Measurements from ENCODE around the gene PRKCB.

PRKCB gene

DNA sequence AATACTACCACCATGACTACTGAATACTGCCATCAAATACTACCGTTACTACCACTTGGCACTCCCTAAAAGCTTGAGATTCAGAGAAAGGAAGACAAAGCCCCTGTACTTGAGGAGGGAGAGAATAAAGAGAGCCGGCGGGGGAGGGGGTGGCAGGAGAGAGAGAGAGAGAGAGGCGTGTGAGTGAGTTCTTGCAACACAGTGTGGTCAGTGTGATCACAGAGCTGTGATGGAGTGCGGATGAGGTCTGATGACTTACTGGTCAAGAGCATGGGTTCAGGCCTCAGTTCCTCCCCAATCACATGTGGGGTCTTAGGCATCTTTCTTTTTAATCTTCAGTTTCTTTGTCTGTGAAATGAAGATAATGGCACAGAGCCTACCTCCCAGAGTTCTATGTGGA, 19.2 kb downstream of the PRKCB start:
- DNase-seq (ENCODE audit: low read depth, low spot score) = no peak
- TF ChIP-seq, protein P1, sequence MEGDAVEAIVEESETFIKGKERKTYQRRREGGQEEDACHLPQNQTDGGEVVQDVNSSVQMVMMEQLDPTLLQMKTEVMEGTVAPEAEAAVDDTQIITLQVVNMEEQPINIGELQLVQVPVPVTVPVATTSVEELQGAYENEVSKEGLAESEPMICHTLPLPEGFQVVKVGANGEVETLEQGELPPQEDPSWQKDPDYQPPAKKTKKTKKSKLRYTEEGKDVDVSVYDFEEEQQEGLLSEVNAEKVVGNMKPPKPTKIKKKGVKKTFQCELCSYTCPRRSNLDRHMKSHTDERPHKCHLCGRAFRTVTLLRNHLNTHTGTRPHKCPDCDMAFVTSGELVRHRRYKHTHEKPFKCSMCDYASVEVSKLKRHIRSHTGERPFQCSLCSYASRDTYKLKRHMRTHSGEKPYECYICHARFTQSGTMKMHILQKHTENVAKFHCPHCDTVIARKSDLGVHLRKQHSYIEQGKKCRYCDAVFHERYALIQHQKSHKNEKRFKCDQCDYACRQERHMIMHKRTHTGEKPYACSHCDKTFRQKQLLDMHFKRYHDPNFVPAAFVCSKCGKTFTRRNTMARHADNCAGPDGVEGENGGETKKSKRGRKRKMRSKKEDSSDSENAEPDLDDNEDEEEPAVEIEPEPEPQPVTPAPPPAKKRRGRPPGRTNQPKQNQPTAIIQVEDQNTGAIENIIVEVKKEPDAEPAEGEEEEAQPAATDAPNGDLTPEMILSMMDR (IDR thresholded peaks at IDR 0.05; ENCODE audit: low read depth, low read length) = no peak
- in situ Hi-C loops (cut with HindIII; ENCODE audit: low sequenced_read_pairs) = no loop called here
- no peak overlapping the region for H3K4me3 ChIP-seq (ENCODE audit: low read depth, low read length)

DNA sequence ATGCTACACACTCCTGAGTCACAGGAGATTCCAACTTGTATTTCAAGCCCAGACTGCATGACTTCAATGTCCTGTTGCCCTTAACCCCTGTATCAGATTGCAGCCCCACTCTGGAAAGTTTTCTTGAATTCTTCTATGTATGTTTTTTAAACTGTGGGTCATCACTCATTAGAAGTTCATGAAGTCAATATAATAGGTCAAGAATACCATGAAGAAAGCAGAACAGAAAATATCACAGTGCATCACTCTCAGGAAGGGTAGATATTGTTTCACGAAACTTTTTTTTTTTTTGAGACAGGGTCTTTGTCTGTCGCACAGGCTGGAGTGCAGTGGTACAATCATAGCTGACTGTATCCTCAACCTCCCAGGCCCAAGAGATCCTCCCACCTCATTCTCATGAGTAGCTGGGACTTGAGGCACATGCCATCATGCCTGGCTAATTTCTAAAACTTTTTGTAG, 20.5 kb downstream of the PRKCB start:
- TF ChIP-seq, protein P1 (IDR thresholded peaks at IDR 0.05; ENCODE audit: low read depth, low read length) = no peak
- DNase-seq (ENCODE audit: low read depth, low spot score) = no peak
- in situ Hi-C loops (cut with HindIII; ENCODE audit: low sequenced_read_pairs) = no loop called here
- no peak overlapping the region for H3K4me3 ChIP-seq (ENCODE audit: low read depth, low read length)

GRCh38 chr16:23857256-23857880, 21.6 kb downstream of the PRKCB start:
- in situ Hi-C loops (cut with HindIII; ENCODE audit: low sequenced_read_pairs) = no loop called here

DNA sequence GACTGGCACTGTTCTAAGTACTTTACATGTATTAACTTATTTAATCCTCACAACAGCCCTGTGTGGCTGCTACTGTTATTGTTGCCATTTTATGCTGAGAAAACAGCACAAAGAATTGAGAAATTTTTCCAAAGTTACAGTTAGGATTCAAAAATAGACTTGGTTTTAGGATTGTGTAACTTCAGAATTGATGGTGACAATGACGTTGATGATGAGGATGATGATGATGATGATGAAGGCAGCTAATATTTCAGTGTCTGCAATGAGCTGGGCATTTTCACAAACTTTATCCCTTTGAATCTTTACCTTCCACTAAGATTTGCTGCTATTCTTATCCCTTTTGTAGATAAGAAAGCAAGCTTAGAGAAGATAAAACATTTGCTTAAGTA, 22.1 kb downstream of the PRKCB start:
- no peak for DNase-seq (ENCODE audit: low read depth, low spot score)
- no peak overlapping the region for H3K4me3 ChIP-seq (ENCODE audit: low read depth, low read length)
- TF ChIP-seq, protein P1 (IDR thresholded peaks at IDR 0.05; ENCODE audit: low read depth, low read length) = no peak
- in situ Hi-C loops (cut with HindIII; ENCODE audit: low sequenced_read_pairs) = no loop called here

More at GRCh38 chr16:23857256-23857880, 21.6 kb downstream of the PRKCB start:
- TF ChIP-seq, protein P1 (IDR thresholded peaks at IDR 0.05; ENCODE audit: low read depth, low read length) = no peak
- H3K4me3 ChIP-seq (ENCODE audit: low read depth, low read length) = no peak overlapping the region
- no peak for DNase-seq (ENCODE audit: low read depth, low spot score)

- in situ Hi-C loops (cut with HindIII; ENCODE audit: low sequenced_read_pairs) = no loop called here
- TF ChIP-seq, protein P1 (IDR thresholded peaks at IDR 0.05; ENCODE audit: low read depth, low read length) = no peak
- H3K4me3 ChIP-seq (ENCODE audit: low read depth, low read length) = no peak overlapping the region
- no peak for DNase-seq (ENCODE audit: low read depth, low spot score)
Observed at GRCh38 chr16:23858542-23858941, 22.8 kb downstream of the PRKCB start.

GRCh38 chr16:23859713-23860269, 24.0 kb downstream of the PRKCB start:
- no peak overlapping the region for H3K4me3 ChIP-seq (ENCODE audit: low read depth, low read length)
- in situ Hi-C loops (cut with HindIII; ENCODE audit: low sequenced_read_pairs) = no loop called here
- TF ChIP-seq, protein P1 (IDR thresholded peaks at IDR 0.05; ENCODE audit: low read depth, low read length) = no peak
- DNase-seq (ENCODE audit: low read depth, low spot score) = no peak

Data from astrocyte of the spinal cord (primary cell).